B cell (primary cell): Measurements from ENCODE around the gene MAPK8. TPM values are rescaled to one million over a fixed set of nuclear protein-coding genes. Genes with fewer than 3 reads are reported as not detected.
A peak's percentile ranks its signal among the peaks of the same experiment; 100 is the strongest.

Source experiments
- ATAC-seq: fragments of 200-7000 bp; cut with Tn5 transposase; one replicate; pipeline ENCODE4 v1.10.0; 2021; ENCODE audit warnings: low read depth, mild to moderate bottlenecking, moderate number of reproducible peaks, moderate library complexity
- CTCF ChIA-PET: fragments of 350-600 bp; sonication (Branson Sonifier 250); formaldehyde crosslinking; loops from one replicate; lab custom pipeline; 2021; ENCODE audit warnings: antibody characterized with exemption, inconsistent platforms; lab: Charles Lee
- POLR2A ChIA-PET: fragments of 350-600 bp; sonication (Branson Sonifier 250); formaldehyde crosslinking; loops from one replicate; lab custom pipeline; 2021; ENCODE audit warnings: antibody characterized with exemption; lab: Charles Lee
- DNase-seq: peaks from one replicate; pipeline ENCODE4 v3.0.0; 2013
- H2AFZ ChIP-seq: 2 replicates; pipeline ENCODE4 v1.6.1; 2012; ENCODE audit warnings: mild to moderate bottlenecking, low read depth, low read length; ENCODE audit not compliant: insufficient read depth, poor library complexity, severe bottlenecking
- H3K27ac ChIP-seq, 2 donors: 1 replicate in 1 of 2; 2 replicates in 1 of 2; pipeline ENCODE4 v1.5.1; 2012 to 2013; ENCODE audit warnings: low read length in 2 of 2, mild to moderate bottlenecking in 2 of 2, moderate library complexity in 1 of 2
- H3K27me3 ChIP-seq, 4 experiments: fragments of 200-600 bp in 1 of 4; sonication (generic) in 1 of 4; replicated peaks in 1 of 4; 1 replicate in 2 of 4; 2 replicates in 2 of 4; pipeline versions ENCODE4 v1.6.1 to v1.7.0; 2013 to 2016; ENCODE audit warnings: low read length in 3 of 4, mild to moderate bottlenecking in 2 of 4, mixed read lengths in 1 of 4, moderate library complexity in 1 of 4; ENCODE audit not compliant: insufficient read depth in 4 of 4, control insufficient read depth in 3 of 4; ENCODE audit errors: control extremely low read depth in 1 of 4
- H3K36me3 ChIP-seq, 2 experiments: replicated peaks in 1 of 2; 1 replicate in 1 of 2; 2 replicates in 1 of 2; pipeline versions ENCODE4 v1.6.1 to v1.7.1; 2013; ENCODE audit warnings: low read length in 1 of 2; ENCODE audit not compliant: insufficient read depth in 2 of 2, control insufficient read depth in 1 of 2; ENCODE audit errors: control extremely low read depth in 1 of 2, extremely low read depth in 1 of 2
- H3K4me1 ChIP-seq, 2 donors: fragments of 200-600 bp in 1 of 2; sonication (generic) in 1 of 2; 1 replicate in 1 of 2; 2 replicates in 1 of 2; pipeline versions ENCODE4 v1.5.1 to v1.6.1; 2013 to 2017; ENCODE audit warnings: low read length in 2 of 2; ENCODE audit not compliant: control insufficient read depth in 2 of 2, insufficient read depth in 2 of 2
- H3K4me2 ChIP-seq: replicated peaks from 2 replicates; pipeline ENCODE3; 2012; ENCODE audit warnings: mild to moderate bottlenecking, low read depth, low read length; ENCODE audit not compliant: poor library complexity, severe bottlenecking
- H3K4me3 ChIP-seq, 5 experiments: fragments of 200-600 bp in 1 of 5; sonication (generic) in 1 of 5; 1 replicate in 3 of 5; 2 replicates in 2 of 5; pipeline versions ENCODE4 v1.5.1 to v1.7.0; 2011 to 2016; ENCODE audit warnings: low read length in 4 of 5, mild to moderate bottlenecking in 4 of 5, low read depth in 2 of 5, control low read depth in 1 of 5, moderate library complexity in 1 of 5; ENCODE audit not compliant: insufficient read depth in 1 of 5; ENCODE audit errors: control extremely low read depth in 1 of 5, extremely low read depth in 1 of 5
- H3K79me2 ChIP-seq: fragments of 200-600 bp; sonication (generic); one replicate; pipeline ENCODE4 v1.6.0; 2016; ENCODE audit warnings: low read length; ENCODE audit not compliant: control insufficient read depth, insufficient read depth
- H3K9ac ChIP-seq: fragments of 200-600 bp; sonication (generic); 2 replicates; pipeline ENCODE4 v1.6.1; 2017; ENCODE audit warnings: mild to moderate bottlenecking, low read length, moderate library complexity
- H3K9me3 ChIP-seq, 3 donors: one replicate each; pipeline versions ENCODE4 v1.6.1 to v1.7.1; 2013; ENCODE audit warnings: low read length in 2 of 3; ENCODE audit not compliant: control insufficient read depth in 2 of 3, insufficient read depth in 1 of 3; ENCODE audit errors: control extremely low read depth in 1 of 3
- H4K20me1 ChIP-seq: 2 replicates; pipeline ENCODE4 v1.6.0; 2012; ENCODE audit warnings: mild to moderate bottlenecking, low read length; ENCODE audit not compliant: insufficient read depth, control insufficient read depth, poor library complexity, severe bottlenecking
- H3K27ac Mint-ChIP-seq: one replicate; pipeline ENCODE4 v1.8.0; 2021; ENCODE audit warnings: mixed read lengths
- H3K27me3 Mint-ChIP-seq: one replicate; pipeline ENCODE4 v1.8.0; 2021; ENCODE audit warnings: mixed read lengths
- H3K4me1 Mint-ChIP-seq: one replicate; pipeline ENCODE4 v1.8.0; 2021; ENCODE audit warnings: mixed read lengths
- H3K4me3 Mint-ChIP-seq: one replicate; pipeline ENCODE4 v1.8.0; 2021; ENCODE audit warnings: mixed read lengths
- H3K9me3 Mint-ChIP-seq: one replicate; pipeline ENCODE4 v1.8.0; 2022; ENCODE audit warnings: mixed read lengths; ENCODE audit not compliant: insufficient read depth
- CTCF ChIP-seq: fragments of 200-600 bp; IDR thresholded peaks from one replicate; pipeline ENCODE4 v1.8.0; 2022; ENCODE audit warnings: antibody characterized with exemption, mild to moderate bottlenecking
- EZH2 ChIP-seq: IDR thresholded peaks from 2 replicates; pipeline ENCODE4 v1.6.1; 2012; ENCODE audit warnings: borderline replicate concordance, low read depth, mild to moderate bottlenecking, moderate library complexity, low read length; ENCODE audit not compliant: insufficient read depth, poor library complexity, severe bottlenecking
- WGBS: methylation state at CpG from one replicate; pipeline ENCODE4 v1.1.5; 2013; ENCODE audit warnings: missing lambda C conversion rate; ENCODE audit not compliant: insufficient coverage; 5-methylcytosine and 5-hydroxymethylcytosine counted together
- intact Hi-C: fragments of 100-400 bp; cut with micrococcal nuclease; formaldehyde crosslinking; loops from one replicate; pipeline ENCODE4 v1.10.0; 2022
- polyA plus RNA-seq: library from polyadenylated mRNA; depleted of rRNA; stranded (reverse); fragments of >200 nt; gene quantifications from 2 replicates; pipeline ENCODE4 v1.2.3, GENCODE V29; 2012
- total RNA-seq, 2 donors: library from RNA; stranded (reverse); fragments of 120-200 nt in 1 of 2; gene quantifications; 1 replicate in 1 of 2; 2 replicates in 1 of 2; pipeline versions ENCODE4 v1.2.3 to v1.2.4, GENCODE V29; 2013 to 2022

MAPK8 gene
- total and polyA plus RNA-seq, 2 donors (not counting 1 experiment from before 2014, with no cell fraction given), result 13.7 to 40.0 TPM

DNA sequence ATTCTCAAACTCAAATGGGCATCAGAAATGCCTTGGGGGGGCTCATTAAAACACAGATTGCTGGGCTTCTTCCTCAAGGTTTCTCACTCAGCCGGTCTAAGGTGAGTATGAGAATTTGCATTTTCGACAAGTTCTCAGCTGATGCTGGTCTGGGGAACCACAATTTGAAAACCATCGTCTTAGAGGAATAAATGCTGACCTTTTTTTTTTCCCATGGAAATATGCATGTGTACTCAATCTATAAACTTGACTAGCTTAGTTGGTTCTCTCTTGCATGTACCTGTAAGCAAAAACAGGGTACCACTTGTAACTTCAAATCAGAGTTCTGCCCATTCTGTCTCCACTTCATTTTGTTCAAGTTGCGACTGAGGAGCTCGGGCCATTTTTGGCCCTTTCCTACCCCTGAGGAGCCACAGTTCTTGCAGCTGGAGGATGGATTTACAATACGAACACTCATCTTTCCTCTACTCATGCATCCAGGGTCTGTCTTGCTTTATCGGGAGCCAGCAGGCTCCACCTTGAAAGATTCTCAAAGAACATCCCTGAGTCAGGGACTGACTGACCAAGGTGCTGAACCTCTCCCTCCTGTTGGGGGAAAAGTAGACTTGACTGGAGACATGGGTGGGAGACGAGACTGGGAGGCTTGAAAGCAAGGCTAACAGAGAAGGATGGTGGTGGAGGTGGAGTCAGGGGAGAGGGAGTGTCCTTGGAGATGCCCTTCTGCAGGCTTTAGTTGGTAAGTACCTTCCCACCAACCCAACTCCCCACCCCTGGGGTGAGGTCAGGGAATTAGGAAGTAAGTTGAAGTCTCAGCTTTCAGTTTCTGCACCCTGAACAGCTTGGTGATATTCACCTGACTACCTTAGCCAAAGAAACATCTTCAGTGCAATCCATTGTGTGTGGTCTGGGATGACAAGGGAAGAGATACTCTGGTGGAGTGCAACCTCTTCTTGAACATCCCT lies 3.7 kb upstream of the MAPK8 start:
- no peaks in the 10 kb centered on the region for H3K9me3 Mint-ChIP-seq
- Histone ChIP-seq H3K27me3 (no peaks in the 10 kb centered on the region), H3K9me3 (no peaks in the 10 kb centered on the region), H3K4me1 (peaks cover 6 to 14% of the 10 kb centered on the region in 2 donors), H2AFZ (no peak overlapping the region), H3K4me3 (no peak overlapping the region), H4K20me1 (peaks cover 8% of the 10 kb centered on the region), H3K27ac (no peak overlapping the region), H3K79me2 (no peaks in the 10 kb centered on the region), H3K4me2 (no peak overlapping the region), H3K9ac (no peak overlapping the region), H3K36me3 (no peaks in the 10 kb centered on the region)
- no peak overlapping the region for H3K4me3 Mint-ChIP-seq
- no peak for TF ChIP-seq CTCF
- no peak for TF ChIP-seq EZH2
- ChIA-PET POLR2A (no interaction called here), CTCF (no interaction called here)
- intact Hi-C loops, result loop anchor here (10.0 kb wide), 1 partner anchor 882 kb away; the partner anchor contains the start of gene TMEM273
- 94% methylated on average over 3 of the region's 8 CpGs for WGBS
- peaks cover 11% of the 10 kb centered on the region for H3K4me1 Mint-ChIP-seq
- peak; percentile 40 for DNase-seq
- no peak for ATAC-seq
- H3K27ac Mint-ChIP-seq, result no peak overlapping the region
- no peaks in the 10 kb centered on the region for H3K27me3 Mint-ChIP-seq

- peak overlapping the region; percentile 5 to 54 for H3K27ac ChIP-seq
Observed at GRCh38 chr10:48305905-48306264, 592 bp upstream of the MAPK8 start.

More at GRCh38 chr10:48305905-48306264, 592 bp upstream of the MAPK8 start:
- TF ChIP-seq EZH2 (no peak), CTCF (no peak)
- H2AFZ ChIP-seq, result peak overlapping the region; percentile 25
- DNase-seq (no peak), ATAC-seq (no peak)
- H3K79me2 ChIP-seq, result peaks cover 19% of the 10 kb centered on the region
- POLR2A ChIA-PET, result no interaction called here
- H3K27me3 ChIP-seq, result no peaks in the 10 kb centered on the region
- H3K4me1 Mint-ChIP-seq, result peaks cover 27% of the 10 kb centered on the region
- no peaks in the 10 kb centered on the region for H3K27me3 Mint-ChIP-seq
- H3K9me3 ChIP-seq, result no peaks in the 10 kb centered on the region
- CTCF ChIA-PET, result no interaction called here
- intact Hi-C loops, result loop anchor here (2.0 to 10.0 kb wide), 3 partner anchors 351 to 879 kb away; partner anchors contain the start of genes TMEM273 and WDFY4
- peak overlapping the region; percentile 84 for H3K4me3 Mint-ChIP-seq
- H3K27ac Mint-ChIP-seq, result peak overlapping the region; percentile 84
- H3K36me3 ChIP-seq, result no peaks in the 10 kb centered on the region
- H3K9me3 Mint-ChIP-seq, result no peaks in the 10 kb centered on the region
- peak overlapping the region; percentile 92 for H3K4me2 ChIP-seq
- H3K4me1 ChIP-seq, result peaks cover 6 to 23% of the 10 kb centered on the region in 2 donors
- peaks cover 26% of the 10 kb centered on the region for H4K20me1 ChIP-seq
- H3K4me3 ChIP-seq, result peak overlapping the region in 4 of 5 experiments; percentile 34 to 71 (median 46)
- 91% methylated on average over 7 of the region's 9 CpGs for WGBS
- H3K9ac ChIP-seq, result peak overlapping the region; percentile 78
